Nephron (organoid): Measurements from ENCODE around the gene SEC63.
A peak's percentile ranks its signal among the peaks of the same experiment; 100 is the strongest.
"Not testable (repeated sequence)": the region's sequence is repeated elsewhere in the genome, so short reads cannot be mapped to it uniquely, and the experiment has no call there.

Source experiments
- H3K27ac Mint-ChIP-seq, 3 experiments: 2 replicates each; pipeline ENCODE4 v1.8.0; 2020; ENCODE audit warnings: mixed read lengths in 3 of 3, mild to moderate bottlenecking in 2 of 3, moderate library complexity in 1 of 3
- H3K27me3 Mint-ChIP-seq: 2 replicates; pipeline ENCODE4 v1.8.0; 2021; ENCODE audit warnings: low read depth, mild to moderate bottlenecking, moderate library complexity, mixed read lengths
- H3K36me3 Mint-ChIP-seq: 2 replicates; pipeline ENCODE4 v1.8.0; 2020; ENCODE audit warnings: low read depth, mixed read lengths
- H3K4me1 Mint-ChIP-seq: 2 replicates; pipeline ENCODE4 v1.8.0; 2020; ENCODE audit warnings: mixed read lengths
- H3K4me3 Mint-ChIP-seq, 3 experiments: 2 replicates each; pipeline ENCODE4 v1.8.0; 2020; ENCODE audit warnings: mild to moderate bottlenecking in 3 of 3, mixed read lengths in 3 of 3, moderate library complexity in 2 of 3
- H3K9me3 Mint-ChIP-seq: 2 replicates; pipeline ENCODE4 v1.8.0; 2020; ENCODE audit warnings: mixed read lengths
- CTCF ChIP-seq, 3 experiments: fragments of 200-600 bp; sonication (generic); IDR thresholded peaks; one replicate each; pipeline ENCODE4 v1.5.0; 2021; ENCODE audit warnings: antibody characterized with exemption in 3 of 3; ENCODE audit not compliant: unreplicated experiment in 3 of 3

Gene SEC63

GRCh38 chr6:107877968-107878367 is 80.0 kb downstream of the SEC63 start:
- H3K9me3 Mint-ChIP-seq, result no peaks in the 10 kb centered on the region
- no peak overlapping the region for H3K4me3 Mint-ChIP-seq
- no peaks in the 10 kb centered on the region for H3K27me3 Mint-ChIP-seq
- H3K36me3 Mint-ChIP-seq, result peaks cover 64% of the 10 kb centered on the region
- no peak for TF ChIP-seq CTCF (IDR thresholded peaks at IDR 0.05; ENCODE audit: unreplicated experiment in 3 of 3)
- H3K27ac Mint-ChIP-seq, result no peak overlapping the region
- no peaks in the 10 kb centered on the region for H3K4me1 Mint-ChIP-seq

GRCh38 chr6:107871976-107872375 is 86.0 kb downstream of the SEC63 start:
- Mint-ChIP-seq H3K4me3 (no peak overlapping the region), H3K27me3 (no peaks in the 10 kb centered on the region), H3K9me3 (no peaks in the 10 kb centered on the region), H3K4me1 (peaks cover 23% of the 10 kb centered on the region), H3K36me3 (peaks cover 50% of the 10 kb centered on the region), H3K27ac (no peak overlapping the region)
- TF ChIP-seq CTCF (IDR thresholded peaks at IDR 0.05; ENCODE audit: unreplicated experiment in 3 of 3), result no peak

- H3K27me3 Mint-ChIP-seq, result not testable (repeated sequence)
- Mint-ChIP-seq H3K36me3 (peaks cover 50% of the 10 kb centered on the region), H3K4me1 (peaks cover 23% of the 10 kb centered on the region)
These were observed 86.5 kb downstream of the SEC63 start for GRCh38 chr6:107871512-107871911.

DNA sequence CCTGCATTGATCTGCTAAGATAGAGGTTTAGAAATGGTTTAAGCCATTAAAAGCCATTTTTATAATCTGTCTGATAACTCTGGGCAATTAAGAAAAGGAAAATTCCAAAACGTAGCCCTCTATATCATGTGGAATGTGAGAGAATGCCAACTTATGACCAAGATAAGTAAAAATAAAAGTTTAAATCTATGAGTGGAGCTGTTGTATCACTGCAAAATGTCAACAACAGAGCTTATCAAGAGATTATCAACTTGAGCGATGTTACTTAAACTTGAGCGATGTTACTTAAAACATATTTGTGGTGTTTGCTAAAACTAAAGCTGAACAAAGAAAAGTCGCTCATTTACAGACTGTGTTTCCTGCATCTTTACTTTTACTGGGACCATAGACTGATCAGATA is 87.0 kb downstream of the SEC63 start:
- Mint-ChIP-seq H3K27ac (no peak overlapping the region), H3K36me3 (peaks cover 46% of the 10 kb centered on the region), H3K4me3 (no peak overlapping the region), H3K9me3 (no peaks in the 10 kb centered on the region), H3K4me1 (peaks cover 23% of the 10 kb centered on the region), H3K27me3 (no peaks in the 10 kb centered on the region)
- TF ChIP-seq CTCF (IDR thresholded peaks at IDR 0.05; ENCODE audit: unreplicated experiment in 3 of 3), result no peak

More at GRCh38 chr6:107871512-107871911, 86.5 kb downstream of the SEC63 start:
- not testable (repeated sequence) for H3K27ac Mint-ChIP-seq, H3K9me3 Mint-ChIP-seq, H3K4me3 Mint-ChIP-seq

- Mint-ChIP-seq H3K9me3 (no peaks in the 10 kb centered on the region), H3K4me1 (peaks cover 23% of the 10 kb centered on the region), H3K4me3 (no peak overlapping the region), H3K36me3 (peaks cover 40% of the 10 kb centered on the region), H3K27ac (peak overlapping the region in 1 of 3 experiments; percentile 33), H3K27me3 (no peaks in the 10 kb centered on the region)
- TF ChIP-seq CTCF (IDR thresholded peaks at IDR 0.05; ENCODE audit: unreplicated experiment in 3 of 3), result no peak
These were observed 87.6 kb downstream of the SEC63 start for GRCh38 chr6:107870381-107870780.

DNA sequence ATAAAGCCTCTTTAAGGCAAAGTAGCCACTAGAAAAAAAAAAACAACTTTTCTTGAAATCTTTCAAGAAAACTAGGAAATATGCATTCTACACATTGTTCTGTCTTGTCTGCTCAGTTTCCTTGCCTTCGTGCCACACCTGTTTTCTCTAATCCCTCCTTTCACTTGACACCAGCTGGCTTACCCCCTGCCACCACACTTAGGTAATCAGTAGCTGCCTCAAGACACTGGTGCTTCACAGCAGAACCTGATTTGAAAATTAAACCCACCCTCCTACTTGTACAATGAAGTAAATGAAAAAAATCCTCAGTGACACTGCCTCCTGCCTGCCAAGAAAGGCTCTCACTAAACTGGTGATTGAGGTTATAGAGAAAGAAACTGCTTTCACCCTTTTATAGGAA is 88.1 kb downstream of the SEC63 start:
- Mint-ChIP-seq H3K27ac (peak overlapping the region; percentile 33 to 60 (median 45)), H3K36me3 (peaks cover 35% of the 10 kb centered on the region), H3K4me3 (no peak overlapping the region), H3K9me3 (no peaks in the 10 kb centered on the region), H3K27me3 (no peaks in the 10 kb centered on the region), H3K4me1 (peaks cover 23% of the 10 kb centered on the region)
- TF ChIP-seq CTCF (IDR thresholded peaks at IDR 0.05; ENCODE audit: unreplicated experiment in 3 of 3), result no peak
